ENCODE results near the gene SERPINF2. TPM values are rescaled to one million over a fixed set of nuclear protein-coding genes. Genes with fewer than 3 reads are reported as not detected.
A peak's percentile ranks its signal among the peaks of the same experiment; 100 is the strongest.
"Not testable (repeated sequence)": the region's sequence is repeated elsewhere in the genome, so short reads cannot be mapped to it uniquely, and the experiment has no call there.

The SERPINF2 gene
- total and polyA plus RNA-seq, 3 donors from 2014 or later = 15.3 to 41.9 (median 31.7) TPM

DNA sequence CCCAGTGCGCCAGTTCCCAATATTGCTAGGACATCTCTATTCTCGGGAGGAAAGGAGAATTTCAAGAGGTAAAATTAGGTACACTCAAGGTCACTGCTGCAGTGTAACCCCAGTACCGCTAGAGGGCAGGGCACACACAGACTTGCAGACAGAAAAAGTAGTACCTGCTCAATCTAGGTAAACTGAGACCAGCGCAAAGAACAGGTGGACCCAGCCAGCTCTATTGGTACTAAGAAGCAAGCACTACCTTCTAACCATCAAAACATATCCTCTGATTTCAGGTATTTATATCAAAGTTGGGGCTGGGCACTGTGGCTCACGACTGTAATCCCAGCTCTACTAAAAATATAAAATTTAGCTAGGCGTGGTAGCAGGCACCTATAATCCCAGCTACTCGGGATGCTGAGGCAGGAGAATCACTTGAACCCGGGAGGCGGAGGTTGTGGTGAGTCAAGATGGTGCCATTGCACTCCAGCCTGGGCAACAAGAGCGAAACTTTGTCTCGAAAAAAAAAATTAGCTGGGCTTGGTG is 21.8 kb upstream of the SERPINF2 start:
- DNase-seq = peak; percentile 82
- H3K4me3 ChIP-seq = no peak overlapping the region
- WGBS, 2 donors = 41 to 44% methylated on average over 11 of the region's 11 CpGs
- no peaks in the 10 kb centered on the region for H3K27me3 ChIP-seq
- no peak for TF ChIP-seq POLR2A (IDR thresholded peaks at IDR 0.05)
- TF ChIP-seq, protein P1, sequence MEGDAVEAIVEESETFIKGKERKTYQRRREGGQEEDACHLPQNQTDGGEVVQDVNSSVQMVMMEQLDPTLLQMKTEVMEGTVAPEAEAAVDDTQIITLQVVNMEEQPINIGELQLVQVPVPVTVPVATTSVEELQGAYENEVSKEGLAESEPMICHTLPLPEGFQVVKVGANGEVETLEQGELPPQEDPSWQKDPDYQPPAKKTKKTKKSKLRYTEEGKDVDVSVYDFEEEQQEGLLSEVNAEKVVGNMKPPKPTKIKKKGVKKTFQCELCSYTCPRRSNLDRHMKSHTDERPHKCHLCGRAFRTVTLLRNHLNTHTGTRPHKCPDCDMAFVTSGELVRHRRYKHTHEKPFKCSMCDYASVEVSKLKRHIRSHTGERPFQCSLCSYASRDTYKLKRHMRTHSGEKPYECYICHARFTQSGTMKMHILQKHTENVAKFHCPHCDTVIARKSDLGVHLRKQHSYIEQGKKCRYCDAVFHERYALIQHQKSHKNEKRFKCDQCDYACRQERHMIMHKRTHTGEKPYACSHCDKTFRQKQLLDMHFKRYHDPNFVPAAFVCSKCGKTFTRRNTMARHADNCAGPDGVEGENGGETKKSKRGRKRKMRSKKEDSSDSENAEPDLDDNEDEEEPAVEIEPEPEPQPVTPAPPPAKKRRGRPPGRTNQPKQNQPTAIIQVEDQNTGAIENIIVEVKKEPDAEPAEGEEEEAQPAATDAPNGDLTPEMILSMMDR (IDR thresholded peaks at IDR 0.05) = peak; percentile 94 to 97 (median 95)
- no peaks in the 10 kb centered on the region for H3K9me3 ChIP-seq
- no peaks in the 10 kb centered on the region for H3K36me3 ChIP-seq (ENCODE audit: low read depth, missing control alignments)
- intact Hi-C loops (cut with DNase I; ENCODE audit: low total_unique reads) = no loop called here
- peaks cover 34% of the 10 kb centered on the region for H3K4me1 ChIP-seq
- H3K27ac ChIP-seq = no peak overlapping the region

DNA sequence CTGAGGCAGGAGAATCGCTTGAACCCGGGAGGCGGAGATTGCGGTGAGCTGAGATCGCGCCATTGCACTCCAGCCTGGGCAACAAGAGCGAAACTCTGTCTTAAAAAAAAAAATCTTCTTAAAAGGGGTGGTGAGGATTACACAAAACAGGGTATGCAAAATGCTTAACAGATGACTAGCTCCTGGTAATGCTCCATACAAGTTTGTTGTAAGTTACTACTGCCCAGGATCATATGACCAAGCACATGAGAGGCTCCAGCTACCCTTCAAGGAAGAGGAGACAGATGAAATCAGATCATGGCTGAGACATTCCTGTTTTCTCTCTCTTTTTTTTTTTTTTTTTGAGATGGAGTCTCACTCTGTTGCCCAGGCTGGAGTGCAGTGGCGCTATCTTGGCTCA is 20.6 kb upstream of the SERPINF2 start:
- peaks cover 40% of the 10 kb centered on the region for H3K4me1 ChIP-seq
- 95 to 96% methylated on average over 8 of the region's 8 CpGs for WGBS, 2 donors
- H3K4me3 ChIP-seq; H3K9me3 ChIP-seq; H3K36me3 ChIP-seq (ENCODE audit: low read depth, missing control alignments); intact Hi-C loops (cut with DNase I; ENCODE audit: low total_unique reads); DNase-seq; H3K27ac ChIP-seq; H3K27me3 ChIP-seq: not testable (repeated sequence)

DNA sequence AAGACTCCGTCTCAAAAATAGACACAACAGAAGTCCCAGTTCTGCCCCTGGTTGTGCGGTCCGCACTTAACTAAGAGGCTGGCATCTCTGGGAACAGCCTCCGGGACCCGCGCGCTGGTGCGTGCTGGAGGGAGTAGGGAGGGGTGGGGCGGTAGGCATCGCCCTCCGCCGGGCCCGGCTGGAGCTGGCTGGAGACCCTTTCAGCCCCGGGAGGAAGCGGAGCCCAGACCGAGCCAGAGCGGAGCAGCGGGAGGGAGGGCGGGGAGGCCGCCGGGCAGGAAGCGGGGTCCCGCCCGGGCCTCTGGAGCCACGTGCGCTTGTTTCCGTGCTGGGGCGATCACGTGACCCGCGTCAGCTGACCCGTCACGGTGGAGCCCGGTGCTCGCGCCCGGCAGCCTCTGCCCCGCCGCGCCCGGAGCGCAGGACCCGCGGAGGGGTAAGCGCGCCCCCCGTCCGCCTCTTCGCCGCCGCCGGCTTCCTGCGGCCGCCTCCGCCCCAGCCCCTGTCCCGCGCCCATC is 18.3 kb upstream of the SERPINF2 start, which contains the start of gene WDR81:
WDR81 (plus strand) TSS at position 354 of the 518 bp plus-strand sequence. CDS start 256 bp downstream, outside the sequence.
- H3K27me3 ChIP-seq = no peaks in the 10 kb centered on the region
- WGBS, 2 donors = 1 to 3% methylated on average over 10 to 29 of the region's 57 CpGs
- H3K4me1 ChIP-seq = peaks cover 37% of the 10 kb centered on the region
- intact Hi-C loops (cut with DNase I; ENCODE audit: low total_unique reads) = no loop called here
- H3K36me3 ChIP-seq (ENCODE audit: low read depth, missing control alignments) = no peaks in the 10 kb centered on the region
- no peaks in the 10 kb centered on the region for H3K9me3 ChIP-seq
- DNase-seq = peak; percentile 96
- TF ChIP-seq, protein P1 (IDR thresholded peaks at IDR 0.05) = no peak
- no peak for TF ChIP-seq POLR2A (IDR thresholded peaks at IDR 0.05)
- H3K27ac ChIP-seq = peak within 1 kb of the TSS; percentile 68 to 90
- peak within 1 kb of the TSS; percentile 66 to 72 for H3K4me3 ChIP-seq

DNA sequence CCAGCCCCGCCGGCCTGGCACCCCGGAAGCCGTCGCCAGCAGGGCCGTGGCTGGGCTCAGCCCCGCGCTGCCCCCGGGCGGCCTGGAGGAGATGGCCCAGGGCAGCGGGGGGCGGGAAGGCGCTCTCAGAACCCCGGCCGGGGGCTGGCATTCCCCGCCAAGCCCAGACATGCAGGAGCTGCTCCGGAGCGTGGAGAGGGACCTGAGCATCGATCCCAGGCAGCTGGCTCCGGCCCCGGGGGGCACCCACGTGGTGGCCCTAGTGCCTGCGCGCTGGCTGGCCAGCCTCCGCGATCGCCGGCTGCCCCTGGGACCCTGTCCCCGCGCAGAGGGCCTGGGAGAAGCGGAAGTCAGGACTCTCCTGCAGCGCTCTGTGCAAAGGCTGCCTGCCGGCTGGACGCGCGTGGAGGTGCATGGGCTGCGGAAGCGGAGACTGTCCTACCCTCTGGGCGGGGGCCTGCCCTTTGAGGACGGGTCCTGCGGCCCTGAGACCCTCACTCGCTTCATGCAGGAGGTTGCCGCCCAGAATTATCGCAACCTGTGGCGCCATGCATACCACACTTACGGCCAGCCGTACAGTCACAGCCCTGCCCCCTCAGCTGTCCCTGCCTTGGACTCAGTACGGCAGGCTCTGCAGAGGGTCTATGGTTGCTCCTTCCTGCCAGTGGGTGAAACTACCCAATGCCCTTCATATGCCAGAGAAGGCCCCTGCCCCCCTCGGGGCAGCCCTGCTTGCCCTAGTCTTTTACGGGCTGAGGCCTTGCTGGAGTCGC is 17.6 kb upstream of the SERPINF2 start:
- Histone ChIP-seq H3K9me3 (no peaks in the 10 kb centered on the region), H3K4me3 (peak overlapping the region; percentile 66 to 72), H3K36me3 (ENCODE audit: low read depth, missing control alignments) (no peaks in the 10 kb centered on the region), H3K27ac (peak overlapping the region; percentile 68 to 90), H3K27me3 (no peaks in the 10 kb centered on the region), H3K4me1 (peaks cover 43% of the 10 kb centered on the region)
- DNase-seq = no peak
- intact Hi-C loops (cut with DNase I; ENCODE audit: low total_unique reads) = no loop called here
- 0 to 24% methylated on average over 2 to 39 of the region's 51 CpGs for WGBS, 2 donors
- TF ChIP-seq, protein P1 (IDR thresholded peaks at IDR 0.05) = no peak
- TF ChIP-seq POLR2A (IDR thresholded peaks at IDR 0.05) = no peak
